ENCODE measurements around the gene SLC27A2. TPM values are rescaled to one million over a fixed set of nuclear protein-coding genes. Genes with fewer than 3 reads are reported as not detected.
"Not testable (repeated sequence)": the region's sequence is repeated elsewhere in the genome, so short reads cannot be mapped to it uniquely, and the experiment has no call there.

SLC27A2 gene
- total and polyA plus RNA-seq, 7 experiments from 2014 or later = 0.17 to 28.2 (median 0.43) TPM

GRCh38 chr15:50151476-50151875 lies 30.5 kb upstream of the SLC27A2 start:
- DNase-seq (no peak), ATAC-seq (no peak)
- Mint-ChIP-seq H3K9me3 (peaks cover 0 to 22% (median 2%) of the 10 kb centered on the region in 11 donors), H3K4me1 (peaks cover 0 to 14% (median 0%) of the 10 kb centered on the region in 7 donors), H3K4me3 (no peak overlapping the region), H3K27ac (no peak overlapping the region), H3K36me3 (no peaks in the 10 kb centered on the region), H3K27me3 (peaks cover 0 to 7% (median 3%) of the 10 kb centered on the region in 5 donors)
- Histone ChIP-seq H3K27ac (ENCODE audit: low read depth, low read length) (no peak overlapping the region), H3K36me3 (ENCODE audit: control insufficient read depth in 2 of 3, insufficient read depth in 3 of 3, low read length in 3 of 3) (no peaks in the 10 kb centered on the region), H3K4me1 (ENCODE audit: control insufficient read depth in 2 of 2, insufficient read depth in 2 of 2, low read length in 2 of 2) (no peaks in the 10 kb centered on the region), H3K27me3 (ENCODE audit: control insufficient read depth in 2 of 2, insufficient read depth in 2 of 2, low read length in 2 of 2) (no peaks in the 10 kb centered on the region), H3K4me3 (ENCODE audit: low read length) (no peak overlapping the region), H3K9me3 (ENCODE audit: control insufficient read depth in 2 of 3, low read length in 3 of 3) (no peaks in the 10 kb centered on the region)
- intact Hi-C loops (cut with micrococcal nuclease) = no loop called here
- POLR2A ChIA-PET = no interaction called here
- CTCF ChIA-PET = interaction anchor here (0.6 kb wide), 1 partner anchor 1944 kb away, joined by 4 read pairs; no protein-coding TSS in a partner anchor

- ATAC-seq; intact Hi-C loops (cut with micrococcal nuclease); H3K4me3 Mint-ChIP-seq; H3K4me1 ChIP-seq (ENCODE audit: control insufficient read depth in 2 of 2, insufficient read depth in 2 of 2, low read length in 2 of 2); H3K27ac ChIP-seq (ENCODE audit: low read depth, low read length); H3K4me1 Mint-ChIP-seq; POLR2A ChIA-PET; H3K36me3 Mint-ChIP-seq; H3K27me3 ChIP-seq (ENCODE audit: control insufficient read depth in 2 of 2, insufficient read depth in 2 of 2, low read length in 2 of 2); H3K9me3 ChIP-seq (ENCODE audit: control insufficient read depth in 2 of 3, low read length in 3 of 3); H3K4me3 ChIP-seq (ENCODE audit: low read length); H3K27ac Mint-ChIP-seq; H3K36me3 ChIP-seq (ENCODE audit: control insufficient read depth in 2 of 3, insufficient read depth in 3 of 3, low read length in 3 of 3); DNase-seq; CTCF ChIA-PET: not testable (repeated sequence)
- H3K9me3 Mint-ChIP-seq = peaks cover 0 to 47% (median 15%) of the 10 kb centered on the region in 11 donors
- H3K27me3 Mint-ChIP-seq = peaks cover 6 to 16% (median 8%) of the 10 kb centered on the region in 5 donors
Observed at GRCh38 chr15:50158236-50158635, 23.8 kb upstream of the SLC27A2 start.

- peak; percentile 10 for ATAC-seq
- Histone ChIP-seq H3K9me3 (ENCODE audit: control insufficient read depth in 2 of 3, low read length in 3 of 3) (no peaks in the 10 kb centered on the region), H3K27ac (ENCODE audit: low read depth, low read length) (no peak overlapping the region), H3K4me3 (ENCODE audit: low read length) (no peak overlapping the region), H3K27me3 (ENCODE audit: control insufficient read depth in 2 of 2, insufficient read depth in 2 of 2, low read length in 2 of 2) (no peaks in the 10 kb centered on the region), H3K36me3 (ENCODE audit: control insufficient read depth in 2 of 3, insufficient read depth in 3 of 3, low read length in 3 of 3) (no peaks in the 10 kb centered on the region), H3K4me1 (ENCODE audit: control insufficient read depth in 2 of 2, insufficient read depth in 2 of 2, low read length in 2 of 2) (no peaks in the 10 kb centered on the region)
- Mint-ChIP-seq H3K4me3 (no peak overlapping the region), H3K36me3 (peaks cover 0 to 8% (median 3%) of the 10 kb centered on the region in 5 donors), H3K27me3 (peaks cover 12 to 34% (median 26%) of the 10 kb centered on the region in 5 donors), H3K27ac (no peak overlapping the region), H3K4me1 (no peaks in the 10 kb centered on the region), H3K9me3 (peaks cover 0 to 16% (median 6%) of the 10 kb centered on the region in 11 donors)
- intact Hi-C loops (cut with micrococcal nuclease) = no loop called here
- POLR2A ChIA-PET = no interaction called here
- CTCF ChIA-PET = no interaction called here
- DNase-seq = no peak
Observed at GRCh38 chr15:50162969-50163718, 18.9 kb upstream of the SLC27A2 start.

- H3K27ac Mint-ChIP-seq = no peak overlapping the region
- DNase-seq (no peak), ATAC-seq (peak; percentile 54)
- H3K36me3 Mint-ChIP-seq = peaks cover 0 to 8% (median 3%) of the 10 kb centered on the region in 5 donors
- Histone ChIP-seq H3K4me3 (ENCODE audit: low read length) (no peak overlapping the region), H3K36me3 (ENCODE audit: control insufficient read depth in 2 of 3, insufficient read depth in 3 of 3, low read length in 3 of 3) (no peaks in the 10 kb centered on the region), H3K4me1 (ENCODE audit: control insufficient read depth in 2 of 2, insufficient read depth in 2 of 2, low read length in 2 of 2) (no peaks in the 10 kb centered on the region), H3K9me3 (ENCODE audit: control insufficient read depth in 2 of 3, low read length in 3 of 3) (no peaks in the 10 kb centered on the region), H3K27me3 (ENCODE audit: control insufficient read depth in 2 of 2, insufficient read depth in 2 of 2, low read length in 2 of 2) (no peaks in the 10 kb centered on the region), H3K27ac (ENCODE audit: low read depth, low read length) (no peak overlapping the region)
- intact Hi-C loops (cut with micrococcal nuclease) = no loop called here
- H3K27me3 Mint-ChIP-seq = peaks cover 12 to 38% (median 26%) of the 10 kb centered on the region in 5 donors
- CTCF ChIA-PET = no interaction called here
- H3K9me3 Mint-ChIP-seq = peaks cover 0 to 13% (median 5%) of the 10 kb centered on the region in 11 donors
- no peak overlapping the region for H3K4me3 Mint-ChIP-seq
- POLR2A ChIA-PET = no interaction called here
- H3K4me1 Mint-ChIP-seq = no peaks in the 10 kb centered on the region
Observed at GRCh38 chr15:50163719-50164410, 18.1 kb upstream of the SLC27A2 start.

DNA sequence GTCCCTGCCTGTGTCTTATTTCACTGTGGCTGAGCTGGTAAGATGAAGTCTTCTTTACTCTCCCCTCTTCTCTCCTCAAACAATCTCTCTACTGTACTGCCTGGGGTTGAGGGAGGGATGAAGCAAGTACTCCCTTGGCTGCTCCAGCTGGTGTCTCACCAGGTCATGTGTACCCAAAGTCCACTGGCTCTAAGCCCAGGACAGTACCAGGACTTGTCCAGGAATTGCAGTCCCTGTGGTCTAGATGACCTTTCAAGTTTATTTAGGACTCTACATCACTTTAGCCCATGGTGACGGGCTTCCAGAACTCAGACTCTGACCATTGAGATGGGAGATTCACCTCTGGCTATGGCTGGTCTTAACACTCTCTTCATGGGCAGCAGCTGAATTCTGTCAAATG lies 17.5 kb upstream of the SLC27A2 start:
- ATAC-seq (no peak), DNase-seq (no peak)
- H3K36me3 ChIP-seq (ENCODE audit: control insufficient read depth in 2 of 3, insufficient read depth in 3 of 3, low read length in 3 of 3) = no peaks in the 10 kb centered on the region
- H3K4me3 ChIP-seq (ENCODE audit: low read length) = no peak overlapping the region
- Mint-ChIP-seq H3K4me1 (no peaks in the 10 kb centered on the region), H3K36me3 (peaks cover 0 to 12% (median 3%) of the 10 kb centered on the region in 5 donors), H3K4me3 (no peak overlapping the region), H3K9me3 (peaks cover 0 to 7% (median 3%) of the 10 kb centered on the region in 11 donors), H3K27me3 (peaks cover 12 to 38% (median 26%) of the 10 kb centered on the region in 5 donors), H3K27ac (no peak overlapping the region)
- ChIA-PET POLR2A (no interaction called here), CTCF (no interaction called here)
- H3K9me3 ChIP-seq (ENCODE audit: control insufficient read depth in 2 of 3, low read length in 3 of 3) = no peaks in the 10 kb centered on the region
- H3K27me3 ChIP-seq (ENCODE audit: control insufficient read depth in 2 of 2, insufficient read depth in 2 of 2, low read length in 2 of 2) = no peaks in the 10 kb centered on the region
- intact Hi-C loops (cut with micrococcal nuclease) = no loop called here
- no peaks in the 10 kb centered on the region for H3K4me1 ChIP-seq (ENCODE audit: control insufficient read depth in 2 of 2, insufficient read depth in 2 of 2, low read length in 2 of 2)
- H3K27ac ChIP-seq (ENCODE audit: low read depth, low read length) = no peak overlapping the region

GRCh38 chr15:50166216-50166615 lies 15.8 kb upstream of the SLC27A2 start:
- Mint-ChIP-seq H3K9me3 (peaks cover 0 to 6% (median under 1%) of the 10 kb centered on the region in 11 donors), H3K27me3 (peaks cover 3 to 38% (median 26%) of the 10 kb centered on the region in 5 donors), H3K4me3 (no peak overlapping the region), H3K36me3 (peaks cover 0 to 21% (median 3%) of the 10 kb centered on the region in 5 donors), H3K4me1 (no peaks in the 10 kb centered on the region), H3K27ac (no peak overlapping the region)
- intact Hi-C loops (cut with micrococcal nuclease) = no loop called here
- Histone ChIP-seq H3K4me1 (ENCODE audit: control insufficient read depth in 2 of 2, insufficient read depth in 2 of 2, low read length in 2 of 2) (no peaks in the 10 kb centered on the region), H3K27me3 (ENCODE audit: control insufficient read depth in 2 of 2, insufficient read depth in 2 of 2, low read length in 2 of 2) (no peaks in the 10 kb centered on the region), H3K36me3 (ENCODE audit: control insufficient read depth in 2 of 3, insufficient read depth in 3 of 3, low read length in 3 of 3) (no peaks in the 10 kb centered on the region), H3K4me3 (ENCODE audit: low read length) (no peak overlapping the region), H3K9me3 (ENCODE audit: control insufficient read depth in 2 of 3, low read length in 3 of 3) (no peaks in the 10 kb centered on the region), H3K27ac (ENCODE audit: low read depth, low read length) (no peak overlapping the region)
- ChIA-PET CTCF (no interaction called here), POLR2A (no interaction called here)
- no peak for DNase-seq
- peak; percentile 51 for ATAC-seq
